Hematopoietic multipotent progenitor cell treated with erythropoietin and hydrocortisone succinate and interleukin-3 and kit ligand, for 4 days (in vitro differentiated cells): ENCODE results near the gene CYP4F3.
A peak's percentile ranks its signal among the peaks of the same experiment; 100 is the strongest.
"Not testable (repeated sequence)": the region's sequence is repeated elsewhere in the genome, so short reads cannot be mapped to it uniquely, and the experiment has no call there.

Experiments used
- DNase-seq: peaks from one replicate; pipeline ENCODE4 v3.0.0-alpha.2; 2015

CYP4F3 gene

DNA sequence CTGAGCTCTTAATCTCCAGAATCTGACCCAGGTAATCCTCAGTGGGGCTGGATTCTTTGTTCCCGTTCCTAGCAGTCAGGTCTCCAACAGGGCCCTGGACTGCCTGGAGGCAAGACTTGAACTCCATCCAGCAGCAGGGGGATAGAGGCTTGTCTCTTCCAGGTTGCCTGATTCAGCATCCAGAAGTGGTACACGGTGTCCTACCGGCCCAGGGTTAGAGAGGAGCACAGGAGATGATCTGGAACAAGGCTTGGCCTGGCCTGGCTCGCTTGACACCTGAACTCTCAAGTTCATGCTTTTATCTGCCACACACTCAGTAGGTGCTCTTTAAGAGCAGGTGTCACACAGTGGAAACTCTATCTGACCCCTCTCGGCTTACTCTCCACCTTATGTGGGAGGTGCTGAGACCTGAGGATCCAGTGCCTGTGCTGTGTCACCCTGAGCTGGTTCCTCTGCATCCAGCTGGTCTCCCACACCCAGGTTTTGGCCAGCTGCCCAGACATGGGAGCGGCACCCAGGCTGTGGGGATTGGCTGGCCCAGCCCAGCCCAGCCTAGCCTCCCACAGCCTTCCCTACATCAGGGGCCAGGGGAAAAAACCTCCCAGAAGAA, at the start of gene CYP4F3:
CYP4F3 (plus strand) TSS at position 604 of the 610 bp plus-strand sequence. CDS start 519 bp downstream, outside the sequence.
- peak; percentile 93 for DNase-seq

DNA sequence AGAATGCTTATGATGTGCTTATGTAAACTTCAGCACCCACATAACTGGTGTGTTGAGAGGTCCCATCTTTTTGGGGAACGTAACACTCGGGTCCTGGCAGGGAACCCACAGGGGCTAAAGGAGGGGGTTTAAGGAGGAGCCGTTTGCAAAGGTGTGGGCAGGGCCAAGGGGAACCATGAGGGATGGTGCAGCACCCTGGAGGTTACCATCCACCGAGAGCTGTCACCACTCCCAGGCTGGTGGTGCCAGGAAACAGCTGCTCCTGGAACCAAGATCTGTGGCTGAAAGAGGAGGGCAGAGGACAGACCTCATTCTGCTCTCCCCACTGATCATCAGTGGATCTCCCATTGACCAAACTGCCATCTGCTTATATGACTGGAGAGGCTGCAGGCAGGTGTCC, 48.9 kb upstream of the CYP4F3 start:
- no peak for DNase-seq

DNA sequence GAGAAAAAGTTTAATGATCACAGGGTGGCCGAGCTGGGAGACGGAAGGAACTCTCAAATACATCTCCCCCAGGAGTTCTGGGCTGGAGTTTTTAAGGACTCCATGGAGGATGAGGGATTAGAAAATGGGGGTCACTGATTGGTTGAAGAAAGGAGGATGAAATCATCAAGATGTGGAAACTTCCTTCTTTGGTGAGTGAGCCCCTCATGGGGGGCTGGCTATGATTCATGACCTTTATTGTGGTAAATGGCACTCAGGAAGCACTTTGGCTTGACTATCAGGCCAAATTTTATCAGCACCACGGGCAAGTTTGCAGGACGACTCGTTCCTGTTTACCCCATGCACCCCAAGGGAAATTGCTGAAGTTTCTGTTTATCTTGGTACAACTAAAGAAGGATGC, 48.2 kb upstream of the CYP4F3 start:
- DNase-seq = peak; percentile 40

GRCh38 chr19:15593766-15594165, 46.9 kb upstream of the CYP4F3 start:
- not testable (repeated sequence) for DNase-seq

GRCh38 chr19:15595069-15595468, 45.6 kb upstream of the CYP4F3 start:
- DNase-seq = peak; percentile 28

GRCh38 chr19:15607978-15608925, 32.4 kb upstream of the CYP4F3 start:
- DNase-seq = not testable (repeated sequence)

DNA sequence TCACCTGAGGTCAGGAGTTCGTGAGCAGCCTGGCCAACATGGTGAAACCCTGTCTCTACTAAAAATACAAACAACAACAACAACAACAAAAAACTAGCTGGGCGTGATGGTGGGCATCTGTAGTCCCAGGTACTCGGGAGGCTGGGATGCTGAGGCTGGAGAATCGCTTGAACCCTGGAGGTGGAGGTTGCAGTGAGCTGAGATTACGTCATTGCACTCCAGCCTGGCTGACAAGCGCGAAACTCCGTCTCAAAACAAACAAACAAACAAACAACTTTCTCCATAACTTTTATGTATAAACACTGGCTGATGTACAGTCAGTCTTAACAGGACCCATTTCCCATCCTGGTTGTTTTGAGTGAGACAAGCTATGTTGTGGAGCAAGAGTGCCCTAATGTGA, 31.4 kb upstream of the CYP4F3 start:
- no peak for DNase-seq

DNA sequence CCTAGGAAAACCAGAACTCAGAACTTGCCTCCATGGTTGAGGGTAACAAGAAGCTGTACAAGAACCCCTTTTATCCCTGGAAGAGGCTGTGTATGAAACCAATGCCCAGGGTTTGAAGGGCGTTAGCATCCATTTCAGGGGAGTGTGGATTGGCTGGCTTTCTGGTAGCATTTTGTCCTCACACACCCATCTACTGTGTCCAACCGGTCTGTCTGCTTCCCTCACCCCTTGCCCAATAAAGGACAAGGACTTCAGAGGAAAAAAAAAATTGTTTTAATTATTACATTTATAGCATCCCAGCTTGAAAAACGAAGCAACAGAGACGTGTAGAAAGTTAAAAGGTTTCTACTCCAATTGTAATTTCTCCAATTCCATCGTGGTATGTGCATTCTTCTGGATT, 28.4 kb upstream of the CYP4F3 start:
- no peak for DNase-seq

- no peak for DNase-seq
These were observed 27.4 kb upstream of the CYP4F3 start for GRCh38 chr19:15613338-15613737.

- no peak for DNase-seq
These were observed 26.0 kb upstream of the CYP4F3 start, which contains the start of gene CYP4F8 for GRCh38 chr19:15614507-15615379. Gene CYP4F8, plus strand, starts transcription at chr19:15615218. Its CDS starts 399 bp downstream, at chr19:15615617.

- no peak for DNase-seq
These were observed 25.2 kb upstream of the CYP4F3 start for GRCh38 chr19:15615526-15615925.

DNA sequence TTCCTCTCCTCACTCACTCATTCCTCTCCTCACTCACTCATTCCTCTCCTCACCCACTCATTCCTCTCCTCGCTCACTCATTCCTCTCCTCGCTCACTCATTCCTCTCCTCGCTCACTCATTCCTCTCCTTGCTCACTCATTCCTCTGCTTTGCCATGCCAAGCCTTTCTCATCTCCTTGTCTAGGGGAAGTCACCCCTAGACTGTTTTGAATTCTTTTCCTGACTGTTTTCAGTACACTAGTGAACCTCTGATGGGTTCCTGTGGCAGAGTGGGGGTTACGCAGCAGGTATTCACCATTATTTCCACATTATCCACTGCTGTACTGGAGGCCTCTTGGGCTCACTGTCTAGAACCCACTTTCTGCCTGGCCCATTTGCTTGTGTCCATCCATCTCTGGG, 24.5 kb upstream of the CYP4F3 start:
- DNase-seq = no peak

- DNase-seq = no peak
These were observed 23.9 kb upstream of the CYP4F3 start for GRCh38 chr19:15616627-15617270.

DNA sequence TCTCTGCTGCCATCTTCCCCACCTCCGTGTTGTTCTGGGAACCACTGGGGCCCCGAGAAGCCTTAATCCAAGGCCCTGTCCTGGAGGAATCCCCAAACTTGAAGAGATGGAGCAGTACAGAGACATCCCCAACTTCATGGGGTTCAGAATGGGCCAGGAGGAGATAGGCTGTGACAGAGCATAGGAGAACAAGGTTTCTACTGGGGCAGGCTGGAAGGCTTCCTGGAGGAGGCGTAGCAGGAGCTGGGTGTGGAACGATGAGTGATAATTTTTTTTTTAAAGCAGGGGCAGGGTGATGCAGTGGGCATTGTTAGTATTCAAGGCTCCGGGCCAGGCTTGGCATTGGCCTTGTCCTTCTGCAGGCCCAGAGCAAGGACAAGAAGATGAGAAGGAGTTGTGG, 22.4 kb upstream of the CYP4F3 start:
- no peak for DNase-seq

DNA sequence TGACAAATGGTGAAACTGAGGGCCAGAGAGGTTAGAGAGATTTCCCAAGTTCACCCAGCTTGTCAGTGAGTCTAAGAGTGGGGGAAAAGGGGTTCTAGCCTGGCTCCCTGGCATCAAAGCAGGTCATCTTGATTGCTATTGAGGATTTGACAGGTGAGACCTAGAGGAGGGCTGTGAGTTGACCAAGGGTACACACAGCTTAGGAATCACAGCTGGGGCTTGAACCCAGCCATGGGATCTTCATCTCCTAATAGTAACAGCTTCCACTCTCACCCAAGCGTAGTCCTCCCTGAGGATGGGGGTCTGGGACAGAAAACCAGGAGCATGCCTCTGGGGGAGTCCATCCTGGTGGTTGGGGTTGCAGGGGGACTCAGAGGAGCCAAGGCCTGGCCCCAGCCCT, 18.9 kb upstream of the CYP4F3 start:
- DNase-seq = no peak

DNA sequence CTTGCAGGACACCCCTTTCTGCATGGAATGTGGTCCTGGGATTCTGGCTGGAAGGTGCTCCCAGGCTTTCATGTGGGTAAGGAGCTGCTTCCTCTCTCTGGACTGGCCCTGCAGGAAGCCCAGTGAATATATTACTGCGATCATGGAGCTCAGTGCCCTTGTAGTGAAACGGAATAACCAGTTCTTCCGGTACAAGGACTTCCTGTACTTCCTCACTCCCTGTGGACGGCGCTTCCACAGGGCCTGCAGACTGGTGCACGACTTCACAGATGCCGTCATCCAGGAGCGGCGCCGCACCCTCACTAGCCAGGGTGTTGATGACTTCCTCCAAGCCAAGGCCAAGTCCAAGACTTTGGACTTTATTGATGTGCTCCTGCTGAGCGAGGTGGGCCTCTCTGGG, 17.7 kb upstream of the CYP4F3 start:
- no peak for DNase-seq

DNA sequence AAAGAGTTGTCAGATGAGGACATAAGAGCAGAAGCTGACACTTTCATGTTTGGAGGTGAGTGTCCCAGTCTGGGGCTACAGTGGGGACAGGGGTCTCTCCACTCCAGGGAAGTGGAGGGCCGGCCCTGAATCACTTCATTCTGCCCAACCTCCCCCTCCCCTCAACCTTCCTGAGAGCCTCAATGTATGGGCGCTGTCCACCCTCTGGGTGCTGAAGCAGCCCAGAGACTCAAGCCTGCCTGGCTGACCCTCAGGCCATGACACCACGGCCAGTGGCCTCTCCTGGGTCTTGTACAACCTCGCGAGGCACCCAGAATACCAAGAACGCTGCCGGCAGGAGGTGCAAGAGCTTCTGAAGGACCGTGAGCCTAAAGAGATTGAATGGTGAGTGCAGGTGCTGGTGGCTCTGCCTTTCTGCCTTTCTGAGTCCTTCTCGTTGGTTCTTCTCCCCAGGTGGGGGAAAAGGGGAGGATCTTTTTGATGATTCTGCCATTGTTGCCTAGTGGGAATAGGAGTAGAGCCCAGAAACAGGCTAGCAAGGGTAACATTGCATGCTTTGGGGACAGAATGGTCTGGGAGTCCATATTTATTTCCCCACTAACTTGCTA, 16.9 kb upstream of the CYP4F3 start:
- peak; percentile 58 for DNase-seq

DNA sequence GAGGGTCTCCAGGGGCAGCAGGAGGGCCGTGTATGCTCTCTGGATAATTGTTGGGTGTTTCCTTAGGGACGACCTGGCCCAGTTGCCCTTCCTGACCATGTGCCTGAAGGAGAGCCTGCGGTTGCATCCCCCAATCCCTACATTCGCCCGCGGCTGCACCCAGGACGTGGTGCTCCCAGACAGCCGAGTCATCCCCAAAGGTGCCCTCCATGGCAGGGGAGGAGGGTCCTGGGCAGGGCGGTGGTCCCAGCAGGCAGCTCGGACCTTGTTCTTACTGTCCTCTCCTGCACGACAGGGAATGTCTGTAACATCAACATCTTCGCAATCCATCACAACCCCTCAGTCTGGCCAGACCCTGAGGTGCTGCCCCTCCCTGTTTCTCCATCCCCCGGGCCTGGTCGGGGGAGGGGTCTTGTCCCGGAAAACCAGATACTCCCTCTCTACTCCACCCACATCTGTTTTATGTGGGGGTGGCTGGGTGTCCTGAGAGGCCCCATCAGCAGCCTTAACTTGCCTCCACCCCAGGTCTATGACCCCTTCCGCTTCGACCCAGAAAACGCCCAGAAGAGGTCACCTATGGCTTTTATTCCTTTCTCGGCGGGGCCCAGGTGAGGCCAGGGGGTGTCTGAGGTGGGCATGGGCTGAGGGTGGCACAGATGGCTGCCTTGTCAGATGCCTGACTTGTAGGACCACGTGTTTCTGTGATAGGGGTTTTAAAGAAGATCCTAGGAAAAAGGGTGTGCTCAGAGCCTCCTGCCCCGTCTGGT, 12.3 kb upstream of the CYP4F3 start:
- no peak for DNase-seq

GRCh38 chr19:15629003-15629880, 11.5 kb upstream of the CYP4F3 start:
- DNase-seq = peak; percentile 86

DNA sequence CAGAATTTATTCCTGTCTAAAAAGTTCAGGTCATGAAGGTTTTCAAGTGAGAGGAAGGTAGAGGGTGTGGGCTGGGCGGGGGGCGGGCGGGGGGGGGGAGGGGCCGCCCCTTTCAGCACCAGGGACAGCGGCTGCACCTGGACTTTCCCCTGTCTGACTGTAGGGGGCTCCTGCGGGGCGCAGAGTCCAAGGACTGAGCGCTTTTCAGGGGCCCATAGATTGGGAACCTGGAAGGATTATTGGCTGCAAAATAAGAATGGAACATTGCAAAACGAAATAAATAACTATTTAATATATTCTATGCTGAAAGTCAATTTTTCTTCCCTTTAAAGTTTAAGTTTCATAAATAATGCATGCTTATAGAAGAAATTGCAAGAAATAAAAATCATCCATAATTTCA, 8.9 kb upstream of the CYP4F3 start:
- peak; percentile 77 for DNase-seq
